Bronchial epithelial cell (primary cell): ENCODE results near the gene DNAH14. TPM values are rescaled to one million over a fixed set of nuclear protein-coding genes. Genes with fewer than 3 reads are reported as not detected.

Experiments
- DNase-seq: peaks from one replicate; pipeline ENCODE4 v3.0.0-alpha.2; 2010; ENCODE audit warnings: low read depth
- FAIRE-seq: peaks from 2 replicates; lab custom pipeline; 2011; peaks lifted over from hg19 to GRCh38; lab: Jason Lieb, UNC
- H3K27me3 ChIP-seq: 2 replicates; pipeline ENCODE4 v1.5.1; 2011; ENCODE audit warnings: low read length; ENCODE audit not compliant: control insufficient read depth, insufficient read depth
- H3K36me3 ChIP-seq: 2 replicates; pipeline ENCODE4 v1.5.1; 2011; ENCODE audit warnings: low read length; ENCODE audit not compliant: control insufficient read depth, insufficient read depth
- H3K4me3 ChIP-seq: 2 replicates; pipeline ENCODE4 v1.5.1; 2011; ENCODE audit warnings: mild to moderate bottlenecking, low read depth, low read length, control low read depth
- total RNA-seq: library from RNA; depleted of rRNA; stranded (reverse); fragments of >200 nt; gene quantifications from 2 replicates; pipeline ENCODE4 v1.2.1, GENCODE V29; 2014
- TF ChIP-seq, protein P1 (sequence below): IDR thresholded peaks from 2 replicates; pipeline ENCODE4 v1.5.1; 2011; ENCODE audit warnings: mild to moderate bottlenecking, moderate library complexity, low read length, control low read depth, inconsistent platforms; ENCODE audit not compliant: insufficient read depth, severe bottlenecking

Gene DNAH14
- total RNA-seq, 1 donor from 2014 or later, result 10.5 TPM

DNA sequence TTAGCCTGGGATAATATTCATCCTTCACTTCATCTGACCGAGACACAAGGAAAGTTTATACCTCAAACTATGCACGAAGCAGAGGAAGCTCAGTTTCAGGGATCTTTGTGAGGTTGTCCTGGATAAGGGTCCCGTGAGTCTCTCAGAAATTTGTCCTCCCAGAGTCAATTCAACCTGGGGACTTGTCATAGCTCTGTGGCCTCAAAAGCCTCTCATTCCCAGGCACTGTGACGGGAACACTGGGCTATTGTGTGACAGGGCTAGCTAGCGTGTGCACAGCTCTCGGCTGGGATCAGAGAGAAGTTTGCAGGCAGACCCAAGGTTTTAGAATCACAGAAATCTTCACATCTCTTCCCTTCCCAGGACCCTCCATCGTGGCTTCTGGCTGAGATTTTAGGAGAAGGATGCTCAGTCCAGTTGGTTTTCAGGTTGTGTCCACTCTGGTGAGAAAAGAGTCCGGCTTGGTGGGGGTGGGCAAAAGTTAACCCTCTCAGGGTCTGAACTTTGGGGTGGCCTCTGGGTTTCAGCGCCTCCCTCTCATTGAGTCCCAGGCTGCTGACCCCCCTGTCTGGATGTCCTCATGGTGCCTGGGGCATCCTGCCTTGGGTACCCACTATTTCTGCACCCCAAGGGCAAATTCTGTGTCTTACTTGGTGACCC, 518.8 kb downstream of the DNAH14 start:
- FAIRE-seq, result no peak
- no peak for DNase-seq
- Histone ChIP-seq H3K36me3 (no peaks in the 10 kb centered on the region), H3K27me3 (peaks cover 5% of the 10 kb centered on the region), H3K4me3 (no peak overlapping the region)
- TF ChIP-seq, protein P1, sequence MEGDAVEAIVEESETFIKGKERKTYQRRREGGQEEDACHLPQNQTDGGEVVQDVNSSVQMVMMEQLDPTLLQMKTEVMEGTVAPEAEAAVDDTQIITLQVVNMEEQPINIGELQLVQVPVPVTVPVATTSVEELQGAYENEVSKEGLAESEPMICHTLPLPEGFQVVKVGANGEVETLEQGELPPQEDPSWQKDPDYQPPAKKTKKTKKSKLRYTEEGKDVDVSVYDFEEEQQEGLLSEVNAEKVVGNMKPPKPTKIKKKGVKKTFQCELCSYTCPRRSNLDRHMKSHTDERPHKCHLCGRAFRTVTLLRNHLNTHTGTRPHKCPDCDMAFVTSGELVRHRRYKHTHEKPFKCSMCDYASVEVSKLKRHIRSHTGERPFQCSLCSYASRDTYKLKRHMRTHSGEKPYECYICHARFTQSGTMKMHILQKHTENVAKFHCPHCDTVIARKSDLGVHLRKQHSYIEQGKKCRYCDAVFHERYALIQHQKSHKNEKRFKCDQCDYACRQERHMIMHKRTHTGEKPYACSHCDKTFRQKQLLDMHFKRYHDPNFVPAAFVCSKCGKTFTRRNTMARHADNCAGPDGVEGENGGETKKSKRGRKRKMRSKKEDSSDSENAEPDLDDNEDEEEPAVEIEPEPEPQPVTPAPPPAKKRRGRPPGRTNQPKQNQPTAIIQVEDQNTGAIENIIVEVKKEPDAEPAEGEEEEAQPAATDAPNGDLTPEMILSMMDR, result no peak
